ENCODE measurements around the gene PAFAH2.

Gene PAFAH2

DNA sequence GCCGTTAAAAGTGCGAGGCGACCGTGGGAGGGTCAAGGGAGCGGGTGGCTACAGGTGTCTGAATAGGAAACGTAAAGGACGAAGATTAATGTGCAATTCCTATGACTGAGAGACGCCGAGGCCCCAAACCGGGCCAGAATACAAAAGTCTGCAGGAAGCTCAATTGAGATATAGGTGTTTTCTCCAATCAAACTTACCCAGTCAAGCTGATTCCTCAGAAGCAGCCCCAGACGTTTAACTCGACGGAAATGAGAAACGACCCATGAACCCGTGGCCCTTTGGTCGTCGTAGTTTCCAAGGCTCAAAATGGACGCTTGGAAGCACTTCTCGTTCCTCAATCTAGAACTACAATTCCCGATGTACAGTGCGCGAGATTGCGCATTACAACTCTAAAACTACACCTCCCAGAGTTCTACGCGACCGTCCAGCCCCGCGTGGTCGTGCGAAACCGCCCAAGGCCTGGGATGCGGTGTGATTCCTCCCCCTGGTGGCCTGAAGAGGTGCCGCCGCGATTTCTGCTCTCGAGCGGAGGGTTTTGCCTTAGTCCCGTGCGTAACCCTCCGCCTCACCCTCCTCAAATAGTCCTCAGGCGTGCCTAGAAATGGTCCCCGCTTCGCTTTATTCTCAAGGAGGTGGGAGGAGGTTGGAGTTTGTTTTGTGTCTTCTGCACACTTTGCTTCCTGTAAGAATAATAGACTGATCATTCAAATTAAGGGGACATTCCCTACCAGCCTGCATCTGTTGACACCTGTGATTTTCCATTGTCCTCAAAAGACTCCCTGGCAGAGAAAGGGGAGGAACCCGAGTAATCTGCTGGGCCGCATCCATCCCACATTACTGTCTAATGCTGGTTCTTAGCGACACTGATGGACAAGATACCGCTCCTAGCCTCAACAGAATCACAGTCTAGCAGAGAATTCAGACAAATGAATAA is at the start of gene PAFAH2:
Gene PAFAH2, minus strand, starts transcription at position 236 of the 934 bp plus-strand sequence. CDS start 7,247 bp downstream, outside the sequence.
- DNase-seq, result peak; percentile 94 to 99

DNA sequence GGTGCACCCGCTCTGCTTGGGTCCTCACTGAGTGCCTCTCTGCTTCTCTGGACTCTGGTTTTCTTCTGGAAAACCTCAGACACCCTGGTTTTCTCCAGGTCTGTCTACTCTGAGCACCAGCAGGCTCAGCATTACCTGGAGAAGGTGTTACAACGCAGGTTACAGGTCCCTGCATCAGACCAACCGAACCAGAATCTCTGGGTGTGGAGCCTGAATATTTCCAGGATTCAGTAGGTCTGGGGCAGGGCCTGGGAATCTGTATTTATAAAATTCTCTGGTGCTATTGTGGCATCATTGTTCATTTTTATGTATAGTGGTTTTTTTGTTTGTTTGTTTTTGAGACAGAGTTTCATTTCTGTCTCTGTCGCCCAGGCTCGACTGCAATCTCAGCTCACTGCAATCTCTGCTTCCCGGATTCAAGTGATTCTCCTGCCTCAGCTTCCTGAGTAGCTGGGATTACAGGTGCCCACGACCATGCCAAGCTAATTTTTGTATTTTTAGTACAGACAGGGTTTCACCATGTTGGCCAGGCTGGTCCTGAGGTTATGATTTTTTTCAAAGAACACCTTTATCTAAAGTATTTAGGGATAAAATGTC is 49.5 kb upstream of the PAFAH2 start:
- DNase-seq, result no peak

- no peak for DNase-seq
Observed at GRCh38 chr1:26046246-26047095, 48.6 kb upstream of the PAFAH2 start.

GRCh38 chr1:26045722-26046245 is 47.9 kb upstream of the PAFAH2 start, which contains the start of gene SLC30A2:
TSS of gene SLC30A2 (minus strand) at chr1:26046118. CDS start at chr1:26045896, 222 bp downstream.
- no peak for DNase-seq

GRCh38 chr1:26044971-26045721 is 47.3 kb upstream of the PAFAH2 start:
- DNase-seq, result no peak

GRCh38 chr1:26044414-26044813 is 46.6 kb upstream of the PAFAH2 start:
- no peak for DNase-seq

GRCh38 chr1:26043765-26044164 is 45.9 kb upstream of the PAFAH2 start:
- DNase-seq, result no peak

- DNase-seq, result no peak
Observed at GRCh38 chr1:26041978-26042377, 44.1 kb upstream of the PAFAH2 start.

DNA sequence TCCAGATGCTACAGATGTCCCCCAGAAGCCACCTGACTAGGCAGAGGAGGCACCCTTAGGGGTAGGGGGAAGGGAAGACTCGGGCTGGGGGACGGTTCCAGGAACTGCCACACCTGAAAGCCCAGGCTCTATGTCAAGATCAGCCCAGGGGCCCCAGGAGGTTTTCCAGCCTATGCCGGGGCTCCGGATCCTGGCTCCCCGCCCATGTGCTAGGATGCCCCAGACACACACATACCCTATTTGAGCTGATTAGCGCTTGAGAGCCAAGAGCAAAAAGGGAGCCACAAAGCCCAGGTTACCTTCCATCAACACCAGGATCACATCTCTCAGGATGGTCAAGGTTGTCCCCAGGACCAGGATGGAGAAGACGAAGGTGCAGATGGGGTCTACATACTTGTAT is 43.5 kb upstream of the PAFAH2 start:
- no peak for DNase-seq

- no peak for DNase-seq
Observed at GRCh38 chr1:26038904-26039303, 41.0 kb upstream of the PAFAH2 start.

- DNase-seq, result no peak
Observed at GRCh38 chr1:26038477-26038876, 40.6 kb upstream of the PAFAH2 start.

- no peak for DNase-seq
Observed at GRCh38 chr1:26037904-26038303, 40.0 kb upstream of the PAFAH2 start.

DNA sequence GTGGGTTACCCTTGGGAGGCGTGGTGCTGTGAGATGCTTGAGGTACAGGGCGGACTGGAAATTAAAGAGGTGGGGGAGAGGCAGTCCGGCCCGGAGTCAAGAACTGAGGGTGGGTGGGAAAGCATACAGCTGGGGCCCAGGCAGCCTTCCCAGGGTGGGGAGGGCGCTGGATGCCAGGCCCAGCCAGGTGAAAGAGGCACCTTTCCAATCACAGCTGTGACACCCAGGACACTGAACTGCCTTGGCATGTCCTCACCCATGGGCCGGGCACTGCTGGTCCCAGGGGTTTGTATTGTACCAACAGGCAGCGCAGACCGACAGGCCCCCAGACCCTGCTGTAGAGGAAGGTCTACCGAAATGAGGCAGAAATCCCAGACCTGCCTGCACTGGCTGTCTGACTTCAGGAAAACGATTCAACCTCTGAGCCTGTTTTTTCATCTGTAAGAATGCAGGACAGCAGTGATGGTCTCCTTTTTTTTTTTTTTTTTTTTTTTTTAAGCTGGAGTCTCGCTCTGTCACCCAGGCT is 39.0 kb upstream of the PAFAH2 start:
- DNase-seq, result no peak

DNA sequence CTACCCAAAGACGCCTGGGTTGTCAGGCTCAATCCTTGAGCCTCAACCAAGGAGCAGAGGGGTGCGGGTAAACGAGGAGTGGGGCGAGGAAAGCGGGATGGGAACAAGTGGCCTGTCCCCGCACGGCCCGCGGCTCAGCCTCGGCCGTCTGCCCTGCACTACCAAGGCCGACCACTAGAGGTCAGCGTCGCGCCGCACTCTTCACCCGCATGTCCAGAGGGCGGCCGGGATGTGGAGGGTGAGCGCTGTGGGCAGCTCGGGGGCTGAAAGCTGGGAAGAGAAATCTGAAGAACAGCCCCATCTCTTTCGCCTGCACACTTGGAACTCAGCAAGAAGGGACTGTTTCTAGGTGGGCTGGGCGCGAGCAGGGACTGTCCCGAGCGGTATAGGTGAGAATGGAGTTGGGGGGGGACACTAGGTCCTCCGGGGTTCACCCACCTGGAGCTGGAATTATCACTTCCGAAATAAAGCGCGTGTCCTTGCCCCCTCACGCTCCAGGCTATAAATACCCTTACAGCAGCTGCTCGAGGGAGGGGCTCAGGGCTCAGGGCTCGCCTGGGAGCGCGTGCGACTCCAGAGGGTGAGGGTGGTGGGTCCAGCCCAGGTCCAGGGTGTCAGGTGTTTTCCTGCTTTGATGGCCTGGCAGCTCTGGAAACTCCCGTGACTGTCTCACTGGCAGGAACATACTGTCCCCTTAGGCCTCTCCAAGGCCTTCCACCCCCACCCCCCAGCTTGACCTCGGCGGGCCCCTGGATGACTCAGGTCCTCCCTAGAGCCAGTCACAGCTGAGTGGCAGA is 38.3 kb upstream of the PAFAH2 start:
- peak; percentile 36 to 82 for DNase-seq

DNA sequence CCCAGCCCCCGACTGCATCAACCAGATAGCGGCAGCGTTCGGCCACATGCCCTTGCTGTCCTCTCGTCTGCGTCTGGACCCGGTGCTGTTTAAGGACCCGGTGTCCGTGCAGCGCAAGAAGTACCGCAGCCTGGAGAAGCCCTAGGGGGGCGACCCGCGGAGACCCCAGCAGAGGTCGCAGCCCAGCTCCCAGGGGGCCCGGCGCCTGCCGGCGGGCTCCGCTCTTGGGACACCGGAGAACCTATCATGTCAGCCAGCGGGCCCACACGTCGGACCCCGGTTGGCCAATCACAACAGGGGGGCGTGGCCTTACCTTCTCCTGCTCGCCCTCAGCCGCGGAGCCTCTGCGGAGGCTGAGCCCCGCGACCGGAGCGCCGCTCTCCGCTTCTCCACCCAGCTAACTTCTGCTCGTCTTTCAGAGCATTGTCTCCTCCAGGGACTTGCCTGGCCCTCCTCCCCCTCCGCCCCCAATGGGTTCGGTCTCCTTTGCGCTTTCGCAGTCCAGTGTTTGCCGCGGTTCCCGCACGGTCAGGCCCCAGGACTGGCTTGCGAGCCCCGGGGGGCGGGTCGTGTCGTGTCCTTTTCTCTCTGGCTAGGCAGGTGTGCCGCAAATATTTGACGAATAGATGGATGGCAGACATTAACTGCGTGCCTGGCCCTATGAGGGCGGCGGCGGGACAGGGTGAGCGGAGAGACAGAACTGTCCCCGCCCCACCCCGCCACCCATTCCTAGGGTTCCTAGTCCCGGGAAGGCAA is 37.5 kb upstream of the PAFAH2 start:
- peak; percentile 84 to 93 for DNase-seq

DNA sequence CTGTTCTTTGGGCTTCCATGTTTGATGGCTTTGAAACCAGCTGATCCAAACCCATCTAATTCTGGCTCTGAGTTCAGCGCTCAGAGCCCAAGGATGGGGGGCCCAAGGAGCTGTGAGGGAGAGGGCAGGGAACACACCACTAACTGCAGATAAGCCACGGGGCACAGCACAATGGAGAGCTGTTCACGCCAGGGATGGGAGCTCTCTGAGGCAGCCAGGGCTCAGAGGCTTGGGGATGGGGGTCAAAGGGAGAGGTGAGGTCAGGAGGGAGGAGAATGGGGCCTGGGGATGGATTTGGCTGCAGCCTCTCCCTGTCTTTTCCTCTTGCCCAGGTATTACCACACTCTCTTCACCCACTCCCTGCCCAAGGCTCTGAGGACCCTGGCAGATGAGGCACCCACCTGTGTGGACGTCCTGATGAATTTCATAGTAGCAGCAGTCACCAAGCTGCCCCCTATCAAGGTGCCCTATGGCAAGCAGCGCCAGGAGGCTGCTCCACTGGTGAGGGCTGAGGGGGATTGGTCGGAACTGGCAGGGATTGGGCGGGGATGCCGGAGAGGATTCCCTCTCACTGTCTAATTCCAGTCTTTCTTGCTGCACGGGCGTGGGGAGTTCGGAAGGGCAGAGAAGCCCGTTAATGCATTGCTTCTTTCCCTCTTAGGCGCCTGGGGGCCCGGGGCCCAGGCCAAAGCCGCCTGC is 36.8 kb upstream of the PAFAH2 start:
- DNase-seq, result no peak

GRCh38 chr1:26032656-26033357 is 34.9 kb upstream of the PAFAH2 start:
- DNase-seq, result no peak

DNA sequence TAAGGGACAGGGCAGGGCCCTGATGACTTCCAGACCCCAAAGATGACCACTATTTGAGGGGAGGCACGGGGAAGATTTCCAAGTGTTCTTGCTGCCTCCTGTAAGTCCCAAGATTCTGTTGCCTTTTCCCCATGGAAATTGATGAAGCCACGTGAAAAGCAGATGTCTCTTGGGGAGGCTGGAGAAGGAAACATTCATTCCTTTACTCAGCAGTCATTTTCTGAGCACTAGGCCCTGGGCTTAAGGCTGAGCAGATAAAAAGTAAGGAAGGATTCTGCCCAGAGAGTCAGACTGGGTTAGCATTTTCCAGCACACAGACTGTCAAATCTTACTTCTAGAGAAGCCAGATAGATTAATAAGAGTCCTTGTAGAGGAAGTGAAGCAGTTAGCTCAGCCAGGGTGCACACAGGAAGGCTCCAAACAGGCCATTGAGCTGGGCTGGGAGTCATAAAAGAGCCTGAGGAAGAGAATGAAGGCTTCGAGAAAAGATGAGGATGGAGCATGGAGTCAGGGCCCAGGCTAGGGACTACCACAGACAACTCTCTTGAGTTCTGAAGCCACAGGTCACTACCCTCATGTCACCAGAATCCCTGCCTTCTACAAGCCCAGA is 33.9 kb upstream of the PAFAH2 start:
- DNase-seq, result no peak
